Measurements from ENCODE around the gene HOXB7.
A peak's percentile ranks its signal among the peaks of the same experiment; 100 is the strongest.

Gene HOXB7

DNA sequence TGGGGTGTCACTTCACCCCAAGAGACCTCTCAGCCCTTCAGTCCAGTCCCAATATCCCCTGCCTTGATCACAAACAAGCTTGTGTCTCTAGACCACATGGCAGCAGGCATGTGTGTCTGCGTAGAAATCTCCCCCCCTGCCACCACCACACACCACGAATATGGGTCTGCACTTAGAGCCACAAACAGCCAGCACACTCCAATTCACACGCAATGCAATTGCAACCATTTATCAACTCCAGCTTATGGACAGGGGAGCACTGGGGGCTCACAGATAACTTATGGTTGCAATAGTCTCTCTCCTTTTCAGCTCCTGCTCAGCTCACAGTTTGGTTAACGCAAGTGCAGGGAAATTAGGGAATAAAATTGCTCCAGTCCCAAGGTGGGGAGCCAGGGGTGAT, 12.8 kb upstream of the HOXB7 start:
- DNase-seq (ENCODE audit: low read depth, low spot score) = no peak

DNA sequence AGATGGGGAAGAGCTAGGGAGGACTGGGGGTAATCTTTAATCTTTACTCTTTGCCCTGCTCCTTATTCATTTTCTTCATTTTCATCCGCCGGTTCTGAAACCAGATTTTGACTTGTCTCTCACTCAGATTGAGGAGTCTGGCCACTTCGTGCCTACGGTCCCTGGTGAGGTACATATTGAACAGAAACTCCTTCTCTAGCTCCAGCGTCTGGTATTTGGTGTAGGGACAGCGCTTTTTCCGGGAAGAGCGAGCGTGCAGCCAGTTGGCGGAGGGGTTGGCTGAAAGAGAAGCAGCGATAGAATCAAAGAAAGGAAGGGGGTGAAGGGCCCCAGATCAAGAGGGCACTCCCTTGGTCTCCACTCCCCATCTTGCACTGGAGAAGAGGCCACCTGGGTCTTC, 12.0 kb upstream of the HOXB7 start:
- DNase-seq (ENCODE audit: low read depth, low spot score) = no peak

GRCh38 chr17:48621410-48622392, 10.9 kb upstream of the HOXB7 start:
- DNase-seq (ENCODE audit: low read depth, low spot score) = no peak

- DNase-seq (ENCODE audit: low read depth, low spot score) = no peak
Observed at GRCh38 chr17:48620461-48621139, 9.8 kb upstream of the HOXB7 start.

DNA sequence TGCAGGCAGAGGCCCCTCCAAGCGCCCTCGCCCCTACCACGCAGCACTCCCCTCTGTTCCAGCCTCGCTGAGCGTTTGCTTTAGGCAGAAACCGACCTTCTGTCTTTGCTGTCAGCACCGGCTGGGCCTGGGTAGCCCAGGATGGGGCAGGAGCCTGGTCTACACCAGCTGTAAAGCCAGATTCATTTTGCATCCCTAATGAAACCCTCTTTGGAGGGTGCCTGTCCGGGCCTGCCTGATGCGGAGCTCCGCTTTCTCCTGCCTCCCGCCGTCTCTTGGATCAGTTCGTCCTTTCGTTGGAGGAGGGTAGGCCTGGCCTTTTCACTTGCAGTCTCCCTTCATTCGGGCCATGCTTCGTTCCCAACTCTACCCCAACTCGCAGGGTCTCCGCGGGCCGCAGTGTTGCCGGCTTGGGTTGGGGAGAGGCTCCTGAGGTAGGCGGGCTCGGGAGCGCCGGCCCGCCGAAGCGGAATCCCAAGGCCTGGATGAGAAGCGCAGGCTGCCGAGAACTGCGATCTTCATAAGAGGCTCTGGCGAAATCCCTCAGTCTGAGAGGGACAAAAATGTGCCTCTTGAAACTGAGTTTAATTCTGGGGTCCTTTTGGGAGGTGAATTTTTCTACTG, 9.1 kb upstream of the HOXB7 start:
- no peak for DNase-seq (ENCODE audit: low read depth, low spot score)

DNA sequence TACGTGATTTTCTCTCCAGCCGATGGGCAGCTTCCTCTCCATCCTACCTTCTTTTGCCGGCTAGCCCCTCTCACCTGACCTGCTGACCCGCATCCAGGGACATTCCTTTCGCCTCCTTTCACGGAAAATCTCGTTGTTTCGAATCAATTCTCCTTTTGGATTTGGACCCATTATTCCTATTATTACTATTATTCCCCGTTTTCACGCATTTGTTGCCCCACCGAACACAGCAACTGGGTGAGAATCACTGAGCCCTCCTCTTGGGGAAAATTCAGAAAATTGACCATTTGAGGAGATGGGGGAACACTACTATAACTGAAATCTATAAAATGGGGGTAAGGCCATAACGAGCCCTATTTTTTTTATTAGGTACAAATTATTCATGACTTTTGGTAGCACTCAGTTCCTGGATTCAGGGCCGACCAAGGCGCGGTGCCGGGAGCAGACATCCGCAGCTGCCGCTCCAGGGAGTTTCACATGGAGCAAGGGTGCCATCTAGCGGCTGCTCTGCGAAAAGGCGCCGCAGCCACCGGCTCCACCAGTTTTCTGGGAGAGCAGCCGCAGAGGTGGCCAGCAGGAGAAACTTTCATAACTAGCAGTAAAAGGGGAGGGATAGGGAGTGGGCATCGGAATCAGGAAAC, 7.6 kb upstream of the HOXB7 start:
- peak; percentile 58 for DNase-seq (ENCODE audit: low read depth, low spot score)

GRCh38 chr17:48617471-48618255, 6.8 kb upstream of the HOXB7 start:
- DNase-seq (ENCODE audit: low read depth, low spot score) = no peak

GRCh38 chr17:48616717-48617470, 6.1 kb upstream of the HOXB7 start:
- DNase-seq (ENCODE audit: low read depth, low spot score) = no peak

DNA sequence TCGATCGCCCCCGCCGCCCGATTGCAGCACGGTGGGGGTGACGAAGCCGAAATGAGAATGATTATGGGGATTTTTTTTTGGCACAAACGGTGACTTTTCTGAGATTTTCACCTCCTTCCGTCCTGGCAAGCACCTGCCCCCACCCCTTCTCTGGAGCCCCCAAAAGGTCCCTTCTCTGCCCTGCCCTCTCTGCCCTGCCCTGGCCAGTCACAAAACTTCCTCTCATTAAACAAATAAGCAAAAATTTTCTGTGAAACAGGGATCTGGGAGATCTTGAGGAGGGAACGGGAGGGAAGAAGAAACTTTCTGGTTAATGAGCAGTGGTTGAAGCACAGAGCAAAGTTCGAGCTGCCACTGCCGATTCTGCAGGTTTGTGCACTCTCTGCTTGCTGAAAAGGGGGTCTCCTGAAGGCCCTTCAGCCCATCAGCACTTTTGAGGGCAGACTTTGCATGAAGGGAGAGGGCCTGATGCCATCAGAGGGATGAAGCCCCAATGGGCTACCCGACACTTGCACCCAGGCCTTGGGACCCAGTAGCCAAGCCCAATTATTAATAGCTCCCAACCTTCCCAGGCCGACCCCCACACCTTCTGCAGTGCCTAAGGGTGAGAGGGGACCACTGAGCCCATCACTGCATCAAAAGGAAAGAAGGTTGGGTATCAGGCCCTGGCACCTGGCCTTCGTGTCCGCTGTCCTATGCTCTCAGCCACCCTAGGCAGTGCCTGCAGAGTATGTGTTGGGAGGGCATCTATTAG, 5.3 kb upstream of the HOXB7 start:
- no peak for DNase-seq (ENCODE audit: low read depth, low spot score)

- DNase-seq (ENCODE audit: low read depth, low spot score) = no peak
Observed at GRCh38 chr17:48615047-48615962, 4.5 kb upstream of the HOXB7 start, which contains the start of gene HOXB8. Gene HOXB8 (minus strand): TSS chr17:48615292. CDS start chr17:48614704, 588 bp downstream.

- DNase-seq (ENCODE audit: low read depth, low spot score) = no peak
Observed at GRCh38 chr17:48613862-48614694, 3.3 kb upstream of the HOXB7 start.

DNA sequence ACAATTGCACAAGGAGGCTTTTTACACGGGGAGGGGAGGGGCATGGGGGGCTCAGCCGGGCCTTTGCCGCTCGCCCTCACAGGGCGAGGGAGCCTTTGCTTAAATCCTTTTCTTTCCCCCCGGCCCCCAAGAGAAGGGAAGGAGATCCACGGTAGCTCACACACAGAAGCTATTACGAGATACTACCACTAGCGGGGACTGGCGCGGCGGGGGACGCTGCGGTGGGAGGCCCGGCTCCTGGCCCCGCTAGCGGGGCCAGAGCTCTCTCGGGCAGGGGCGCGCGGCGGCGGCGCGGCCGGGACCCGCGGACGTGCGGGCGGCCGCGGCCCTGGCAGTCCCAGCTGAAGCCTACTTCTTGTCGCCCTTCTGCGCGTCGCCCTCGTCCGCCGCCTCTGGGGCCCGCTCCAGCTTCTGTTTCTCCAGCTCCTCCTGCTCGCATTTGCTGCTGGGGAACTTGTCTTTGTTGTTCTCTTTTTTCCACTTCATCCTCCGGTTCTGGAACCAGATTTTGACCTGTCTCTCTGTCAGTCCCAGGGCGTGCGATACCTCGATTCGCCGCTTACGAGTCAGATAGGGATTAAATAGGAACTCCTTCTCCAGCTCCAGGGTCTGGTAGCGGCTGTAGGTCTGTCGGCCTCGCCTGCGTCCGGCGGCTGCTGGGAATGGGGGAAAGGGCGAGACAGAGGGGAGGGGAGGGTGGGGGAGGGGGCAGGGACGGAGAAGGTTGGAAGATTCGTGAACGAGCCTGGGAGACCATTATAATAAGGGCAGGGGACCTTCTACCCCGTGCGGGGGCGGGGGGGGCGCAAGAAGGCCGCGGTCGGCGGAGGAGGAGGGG, 2.3 kb upstream of the HOXB7 start:
- no peak for DNase-seq (ENCODE audit: low read depth, low spot score)

GRCh38 chr17:48612456-48612853, 1.6 kb upstream of the HOXB7 start:
- no peak for DNase-seq (ENCODE audit: low read depth, low spot score)

DNA sequence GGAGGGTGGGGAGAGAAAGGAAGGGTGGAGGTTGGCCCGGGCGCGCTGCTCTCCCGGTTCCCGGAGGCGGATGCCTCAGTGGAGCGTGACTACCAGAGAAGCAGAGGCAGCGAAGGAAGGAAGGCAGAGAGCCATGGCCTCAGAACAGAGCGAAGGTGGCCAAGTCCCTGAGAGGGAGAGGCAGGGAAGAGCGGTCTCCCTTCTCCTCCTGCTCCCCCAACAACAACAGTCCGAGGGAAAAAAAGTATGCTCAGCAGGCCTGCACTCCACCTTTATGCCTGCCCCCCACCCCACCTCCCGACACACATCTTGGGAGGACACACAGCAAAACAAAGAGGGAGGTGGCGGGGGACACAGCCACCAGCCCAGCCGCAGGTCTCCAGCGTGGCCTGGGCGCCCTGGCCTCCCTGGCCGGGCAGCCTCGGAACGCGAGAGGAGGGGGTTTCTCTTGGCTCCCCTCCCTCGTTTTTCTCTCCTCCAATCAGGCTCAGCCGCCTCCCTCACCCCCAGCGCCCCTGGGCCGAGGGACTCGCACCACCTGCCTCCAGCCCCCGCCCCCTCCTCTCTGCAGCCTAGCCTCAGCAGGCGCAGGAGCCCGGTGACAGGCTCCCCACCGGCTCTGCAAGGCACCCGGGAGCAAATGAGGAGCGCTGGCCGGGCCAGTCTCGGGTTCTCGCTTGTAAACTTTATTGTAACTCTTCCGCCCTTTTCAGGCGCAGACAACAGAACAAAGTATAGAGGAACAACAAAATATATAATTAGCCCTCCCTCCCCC, 1.1 kb upstream of the HOXB7 start:
- DNase-seq (ENCODE audit: low read depth, low spot score) = no peak

- DNase-seq (ENCODE audit: low read depth, low spot score) = no peak
Observed at GRCh38 chr17:48611213-48611612, 396 bp upstream of the HOXB7 start.

GRCh38 chr17:48609759-48610281, 997 bp downstream of the HOXB7 start:
- no peak for DNase-seq (ENCODE audit: low read depth, low spot score)

All from activated naive CD8-positive, alpha-beta T cell treated with anti-CD3 and anti-CD28 coated beads, Interleukin-2, amount 50 U/mL, for 16 hours (primary cell).